ENCODE results near the gene KXD1.
A peak's percentile ranks its signal among the peaks of the same experiment; 100 is the strongest.
"Not testable (repeated sequence)": the region's sequence is repeated elsewhere in the genome, so short reads cannot be mapped to it uniquely, and the experiment has no call there.

Gene KXD1

GRCh38 chr19:18599485-18599884 is 41.8 kb downstream of the KXD1 start:
- Histone ChIP-seq H3K36me3 (ENCODE audit: control insufficient read depth, insufficient read depth, low read length) (no peaks in the 10 kb centered on the region), H3K4me3 (ENCODE audit: low read depth, low read length) (no peak overlapping the region), H3K9ac (ENCODE audit: low read depth, low read length) (no peak overlapping the region), H3K9me3 (ENCODE audit: control insufficient read depth, insufficient read depth, low read length) (no peaks in the 10 kb centered on the region), H3K27me3 (ENCODE audit: control insufficient read depth, insufficient read depth, low read length) (peaks cover 27% of the 10 kb centered on the region), H3K4me1 (ENCODE audit: control insufficient read depth, insufficient read depth, low read length) (peaks cover 17% of the 10 kb centered on the region)

GRCh38 chr19:18600692-18601397 is 43.2 kb downstream of the KXD1 start:
- H3K36me3 ChIP-seq (ENCODE audit: control insufficient read depth, insufficient read depth, low read length); H3K9ac ChIP-seq (ENCODE audit: low read depth, low read length); H3K4me3 ChIP-seq (ENCODE audit: low read depth, low read length); H3K9me3 ChIP-seq (ENCODE audit: control insufficient read depth, insufficient read depth, low read length): not testable (repeated sequence)
- Histone ChIP-seq H3K27me3 (ENCODE audit: control insufficient read depth, insufficient read depth, low read length) (peaks cover 40% of the 10 kb centered on the region), H3K4me1 (ENCODE audit: control insufficient read depth, insufficient read depth, low read length) (peaks cover 12% of the 10 kb centered on the region)

- no peaks in the 10 kb centered on the region for H3K9me3 ChIP-seq (ENCODE audit: control insufficient read depth, insufficient read depth, low read length)
- H3K27me3 ChIP-seq (ENCODE audit: control insufficient read depth, insufficient read depth, low read length), result peaks cover 44% of the 10 kb centered on the region
- H3K36me3 ChIP-seq (ENCODE audit: control insufficient read depth, insufficient read depth, low read length), result no peaks in the 10 kb centered on the region
Measured at GRCh38 chr19:18601875-18602274, 44.2 kb downstream of the KXD1 start.

GRCh38 chr19:18603255-18603957 is 45.7 kb downstream of the KXD1 start:
- H3K36me3 ChIP-seq (ENCODE audit: control insufficient read depth, insufficient read depth, low read length), result no peaks in the 10 kb centered on the region
- H3K4me3 ChIP-seq (ENCODE audit: low read depth, low read length), result peak overlapping the region; percentile 48
- no peak overlapping the region for H3K9ac ChIP-seq (ENCODE audit: low read depth, low read length)
- no peaks in the 10 kb centered on the region for H3K9me3 ChIP-seq (ENCODE audit: control insufficient read depth, insufficient read depth, low read length)
- H3K27me3 ChIP-seq (ENCODE audit: control insufficient read depth, insufficient read depth, low read length), result peaks cover 59% of the 10 kb centered on the region
- H3K4me1 ChIP-seq (ENCODE audit: control insufficient read depth, insufficient read depth, low read length), result peaks cover 16% of the 10 kb centered on the region

More at GRCh38 chr19:18601875-18602274, 44.2 kb downstream of the KXD1 start:
- H3K9ac ChIP-seq (ENCODE audit: low read depth, low read length), result no peak overlapping the region
- H3K4me3 ChIP-seq (ENCODE audit: low read depth, low read length), result no peak overlapping the region
- H3K4me1 ChIP-seq (ENCODE audit: control insufficient read depth, insufficient read depth, low read length), result peaks cover 12% of the 10 kb centered on the region

- H3K27me3 ChIP-seq (ENCODE audit: control insufficient read depth, insufficient read depth, low read length), result peaks cover 66% of the 10 kb centered on the region
- H3K4me3 ChIP-seq (ENCODE audit: low read depth, low read length), result peak overlapping the region; percentile 30
- H3K4me1 ChIP-seq (ENCODE audit: control insufficient read depth, insufficient read depth, low read length), result peaks cover 17% of the 10 kb centered on the region
- H3K9ac ChIP-seq (ENCODE audit: low read depth, low read length), result no peak overlapping the region
- no peaks in the 10 kb centered on the region for H3K36me3 ChIP-seq (ENCODE audit: control insufficient read depth, insufficient read depth, low read length)
- no peaks in the 10 kb centered on the region for H3K9me3 ChIP-seq (ENCODE audit: control insufficient read depth, insufficient read depth, low read length)
Measured at GRCh38 chr19:18603958-18604819, 46.5 kb downstream of the KXD1 start.

GRCh38 chr19:18604820-18605159 is 47.1 kb downstream of the KXD1 start:
- Histone ChIP-seq H3K36me3 (ENCODE audit: control insufficient read depth, insufficient read depth, low read length) (no peaks in the 10 kb centered on the region), H3K9me3 (ENCODE audit: control insufficient read depth, insufficient read depth, low read length) (no peaks in the 10 kb centered on the region), H3K27me3 (ENCODE audit: control insufficient read depth, insufficient read depth, low read length) (peaks cover 72% of the 10 kb centered on the region), H3K9ac (ENCODE audit: low read depth, low read length) (no peak overlapping the region), H3K4me1 (ENCODE audit: control insufficient read depth, insufficient read depth, low read length) (peaks cover 22% of the 10 kb centered on the region), H3K4me3 (ENCODE audit: low read depth, low read length) (peak overlapping the region; percentile 18)

- no peak overlapping the region for H3K9ac ChIP-seq (ENCODE audit: low read depth, low read length)
Measured at GRCh38 chr19:18605196-18605545, 47.5 kb downstream of the KXD1 start.

GRCh38 chr19:18605546-18606280 is 48.0 kb downstream of the KXD1 start:
- Histone ChIP-seq H3K9ac (ENCODE audit: low read depth, low read length) (no peak overlapping the region), H3K27me3 (ENCODE audit: control insufficient read depth, insufficient read depth, low read length) (peaks cover 80% of the 10 kb centered on the region), H3K4me1 (ENCODE audit: control insufficient read depth, insufficient read depth, low read length) (peaks cover 28% of the 10 kb centered on the region), H3K36me3 (ENCODE audit: control insufficient read depth, insufficient read depth, low read length) (no peaks in the 10 kb centered on the region), H3K4me3 (ENCODE audit: low read depth, low read length) (peak overlapping the region; percentile 37), H3K9me3 (ENCODE audit: control insufficient read depth, insufficient read depth, low read length) (no peaks in the 10 kb centered on the region)

More at GRCh38 chr19:18605196-18605545, 47.5 kb downstream of the KXD1 start:
- Histone ChIP-seq H3K4me3 (ENCODE audit: low read depth, low read length) (peak overlapping the region; percentile 37), H3K27me3 (ENCODE audit: control insufficient read depth, insufficient read depth, low read length) (peaks cover 76% of the 10 kb centered on the region), H3K4me1 (ENCODE audit: control insufficient read depth, insufficient read depth, low read length) (peaks cover 25% of the 10 kb centered on the region), H3K9me3 (ENCODE audit: control insufficient read depth, insufficient read depth, low read length) (no peaks in the 10 kb centered on the region), H3K36me3 (ENCODE audit: control insufficient read depth, insufficient read depth, low read length) (no peaks in the 10 kb centered on the region)

- peaks cover 85% of the 10 kb centered on the region for H3K27me3 ChIP-seq (ENCODE audit: control insufficient read depth, insufficient read depth, low read length)
- no peaks in the 10 kb centered on the region for H3K9me3 ChIP-seq (ENCODE audit: control insufficient read depth, insufficient read depth, low read length)
- H3K4me3 ChIP-seq (ENCODE audit: low read depth, low read length), result peak within 1 kb of the TSS; percentile 45
- peaks cover 30% of the 10 kb centered on the region for H3K4me1 ChIP-seq (ENCODE audit: control insufficient read depth, insufficient read depth, low read length)
- H3K36me3 ChIP-seq (ENCODE audit: control insufficient read depth, insufficient read depth, low read length), result no peaks in the 10 kb centered on the region
- no peak within 1 kb of the TSS for H3K9ac ChIP-seq (ENCODE audit: low read depth, low read length)
Measured at GRCh38 chr19:18606281-18607225, 48.9 kb downstream of the KXD1 start, which contains the start of gene CRLF1. Gene CRLF1, minus strand, starts transcription at chr19:18606799. Its CDS starts 143 bp downstream, at chr19:18606656.

- Histone ChIP-seq H3K27me3 (ENCODE audit: control insufficient read depth, insufficient read depth, low read length) (peaks cover 86% of the 10 kb centered on the region), H3K9ac (ENCODE audit: low read depth, low read length) (no peak overlapping the region), H3K4me1 (ENCODE audit: control insufficient read depth, insufficient read depth, low read length) (peaks cover 36% of the 10 kb centered on the region), H3K36me3 (ENCODE audit: control insufficient read depth, insufficient read depth, low read length) (no peaks in the 10 kb centered on the region), H3K4me3 (ENCODE audit: low read depth, low read length) (peak overlapping the region; percentile 35), H3K9me3 (ENCODE audit: control insufficient read depth, insufficient read depth, low read length) (no peaks in the 10 kb centered on the region)
Measured at GRCh38 chr19:18607226-18608101, 49.8 kb downstream of the KXD1 start.
